ENCODE results near the gene TPM1. TPM values are rescaled to one million over a fixed set of nuclear protein-coding genes. Genes with fewer than 3 reads are reported as not detected.
"Not testable (repeated sequence)": the region's sequence is repeated elsewhere in the genome, so short reads cannot be mapped to it uniquely, and the experiment has no call there.

TPM1 gene
- total RNA-seq, 1 donor from 2014 or later = 11.1 TPM

GRCh38 chr15:63090887-63091286 lies 48.3 kb downstream of the TPM1 start:
- Mint-ChIP-seq H3K36me3 (ENCODE audit: low read depth) (no peaks in the 10 kb centered on the region), H3K4me1 (ENCODE audit: low read depth) (peaks cover 3% of the 10 kb centered on the region), H3K9me3 (no peaks in the 10 kb centered on the region), H3K4me3 (ENCODE audit: low read depth) (no peak overlapping the region), H3K27ac (no peak overlapping the region), H3K27me3 (ENCODE audit: low read depth) (peaks cover 6% of the 10 kb centered on the region)
- intact Hi-C loops (cut with micrococcal nuclease) = loop anchor here (5.0 kb wide), 1 partner anchor 309 kb away; no protein-coding TSS in a partner anchor
- no peak for DNase-seq (ENCODE audit: low spot score)

- H3K4me1 Mint-ChIP-seq (ENCODE audit: low read depth) = peaks cover 3% of the 10 kb centered on the region
- H3K27me3 Mint-ChIP-seq (ENCODE audit: low read depth) = peaks cover 6% of the 10 kb centered on the region
- DNase-seq (ENCODE audit: low spot score) = no peak
- H3K36me3 Mint-ChIP-seq (ENCODE audit: low read depth) = no peaks in the 10 kb centered on the region
- no peaks in the 10 kb centered on the region for H3K9me3 Mint-ChIP-seq
- H3K4me3 Mint-ChIP-seq (ENCODE audit: low read depth) = no peak overlapping the region
- intact Hi-C loops (cut with micrococcal nuclease) = loop anchor here (5.0 kb wide), 1 partner anchor 310 kb away; no protein-coding TSS in a partner anchor
- H3K27ac Mint-ChIP-seq = no peak overlapping the region
Measured at GRCh38 chr15:63091679-63092446, 49.3 kb downstream of the TPM1 start.

GRCh38 chr15:63093486-63094205 lies 51.1 kb downstream of the TPM1 start:
- H3K9me3 Mint-ChIP-seq = no peaks in the 10 kb centered on the region
- H3K36me3 Mint-ChIP-seq (ENCODE audit: low read depth) = no peaks in the 10 kb centered on the region
- H3K27me3 Mint-ChIP-seq (ENCODE audit: low read depth) = peaks cover 6% of the 10 kb centered on the region
- intact Hi-C loops (cut with micrococcal nuclease) = loop anchor here (1.0 to 5.0 kb wide), 3 partner anchors 46 to 311 kb away; no protein-coding TSS in a partner anchor
- H3K4me3 Mint-ChIP-seq (ENCODE audit: low read depth) = no peak overlapping the region
- peaks cover 7% of the 10 kb centered on the region for H3K4me1 Mint-ChIP-seq (ENCODE audit: low read depth)
- DNase-seq (ENCODE audit: low spot score) = peak; percentile 54
- H3K27ac Mint-ChIP-seq = no peak overlapping the region

- peaks cover 6% of the 10 kb centered on the region for H3K27me3 Mint-ChIP-seq (ENCODE audit: low read depth)
- no peaks in the 10 kb centered on the region for H3K36me3 Mint-ChIP-seq (ENCODE audit: low read depth)
- no peak overlapping the region for H3K27ac Mint-ChIP-seq
- no peak for DNase-seq (ENCODE audit: low spot score)
- peaks cover 7% of the 10 kb centered on the region for H3K4me1 Mint-ChIP-seq (ENCODE audit: low read depth)
- no peak overlapping the region for H3K4me3 Mint-ChIP-seq (ENCODE audit: low read depth)
- no peaks in the 10 kb centered on the region for H3K9me3 Mint-ChIP-seq
- intact Hi-C loops (cut with micrococcal nuclease) = loop anchor here (5.0 kb wide), 1 partner anchor 312 kb away; no protein-coding TSS in a partner anchor
Measured at GRCh38 chr15:63094495-63094931, 52.0 kb downstream of the TPM1 start.

- Mint-ChIP-seq H3K9me3 (no peaks in the 10 kb centered on the region), H3K27ac (no peak overlapping the region), H3K27me3 (ENCODE audit: low read depth) (peaks cover 6% of the 10 kb centered on the region), H3K4me1 (ENCODE audit: low read depth) (peaks cover 7% of the 10 kb centered on the region), H3K36me3 (ENCODE audit: low read depth) (no peaks in the 10 kb centered on the region), H3K4me3 (ENCODE audit: low read depth) (no peak overlapping the region)
- DNase-seq (ENCODE audit: low spot score) = no peak
- intact Hi-C loops (cut with micrococcal nuclease) = no loop called here
Measured at GRCh38 chr15:63096178-63096577, 53.6 kb downstream of the TPM1 start.

- H3K36me3 Mint-ChIP-seq (ENCODE audit: low read depth); H3K4me1 Mint-ChIP-seq (ENCODE audit: low read depth); H3K9me3 Mint-ChIP-seq; intact Hi-C loops (cut with micrococcal nuclease); H3K27me3 Mint-ChIP-seq (ENCODE audit: low read depth); H3K4me3 Mint-ChIP-seq (ENCODE audit: low read depth); DNase-seq (ENCODE audit: low spot score); H3K27ac Mint-ChIP-seq: not testable (repeated sequence)
Measured at GRCh38 chr15:63098901-63099300, 56.4 kb downstream of the TPM1 start.

- intact Hi-C loops (cut with micrococcal nuclease); H3K27ac Mint-ChIP-seq; DNase-seq (ENCODE audit: low spot score); H3K4me1 Mint-ChIP-seq (ENCODE audit: low read depth); H3K9me3 Mint-ChIP-seq; H3K4me3 Mint-ChIP-seq (ENCODE audit: low read depth); H3K36me3 Mint-ChIP-seq (ENCODE audit: low read depth); H3K27me3 Mint-ChIP-seq (ENCODE audit: low read depth): not testable (repeated sequence)
Measured at GRCh38 chr15:63099581-63099980, 57.0 kb downstream of the TPM1 start.

GRCh38 chr15:63103416-63103815 lies 60.9 kb downstream of the TPM1 start:
- H3K27me3 Mint-ChIP-seq (ENCODE audit: low read depth) = peaks cover 2% of the 10 kb centered on the region
- no peak overlapping the region for H3K27ac Mint-ChIP-seq
- H3K4me3 Mint-ChIP-seq (ENCODE audit: low read depth) = no peak overlapping the region
- DNase-seq (ENCODE audit: low spot score) = no peak
- no peaks in the 10 kb centered on the region for H3K4me1 Mint-ChIP-seq (ENCODE audit: low read depth)
- no peaks in the 10 kb centered on the region for H3K36me3 Mint-ChIP-seq (ENCODE audit: low read depth)
- H3K9me3 Mint-ChIP-seq = no peaks in the 10 kb centered on the region
- intact Hi-C loops (cut with micrococcal nuclease) = no loop called here

- H3K27me3 Mint-ChIP-seq (ENCODE audit: low read depth) = peaks cover 10% of the 10 kb centered on the region
- H3K4me3 Mint-ChIP-seq (ENCODE audit: low read depth) = no peak overlapping the region
- no peaks in the 10 kb centered on the region for H3K9me3 Mint-ChIP-seq
- H3K4me1 Mint-ChIP-seq (ENCODE audit: low read depth) = no peaks in the 10 kb centered on the region
- H3K27ac Mint-ChIP-seq = no peak overlapping the region
- intact Hi-C loops (cut with micrococcal nuclease) = no loop called here
- no peak for DNase-seq (ENCODE audit: low spot score)
- H3K36me3 Mint-ChIP-seq (ENCODE audit: low read depth) = no peaks in the 10 kb centered on the region
Measured at GRCh38 chr15:63104727-63105126, 62.2 kb downstream of the TPM1 start.

GRCh38 chr15:63105354-63105753 lies 62.8 kb downstream of the TPM1 start:
- H3K4me3 Mint-ChIP-seq (ENCODE audit: low read depth); DNase-seq (ENCODE audit: low spot score); H3K9me3 Mint-ChIP-seq; H3K36me3 Mint-ChIP-seq (ENCODE audit: low read depth); H3K27me3 Mint-ChIP-seq (ENCODE audit: low read depth); intact Hi-C loops (cut with micrococcal nuclease); H3K4me1 Mint-ChIP-seq (ENCODE audit: low read depth); H3K27ac Mint-ChIP-seq: not testable (repeated sequence)

GRCh38 chr15:63107895-63108546 lies 65.5 kb downstream of the TPM1 start:
- H3K9me3 Mint-ChIP-seq = no peaks in the 10 kb centered on the region
- peaks cover 10% of the 10 kb centered on the region for H3K27me3 Mint-ChIP-seq (ENCODE audit: low read depth)
- no peak for DNase-seq (ENCODE audit: low spot score)
- no peaks in the 10 kb centered on the region for H3K4me1 Mint-ChIP-seq (ENCODE audit: low read depth)
- no peaks in the 10 kb centered on the region for H3K36me3 Mint-ChIP-seq (ENCODE audit: low read depth)
- no peak overlapping the region for H3K4me3 Mint-ChIP-seq (ENCODE audit: low read depth)
- no peak overlapping the region for H3K27ac Mint-ChIP-seq
- intact Hi-C loops (cut with micrococcal nuclease) = no loop called here

- intact Hi-C loops (cut with micrococcal nuclease) = no loop called here
- H3K27ac Mint-ChIP-seq = no peak overlapping the region
- H3K27me3 Mint-ChIP-seq (ENCODE audit: low read depth) = peaks cover 7% of the 10 kb centered on the region
Measured at GRCh38 chr15:63109498-63109897, 67.0 kb downstream of the TPM1 start.

GRCh38 chr15:63109920-63110319 lies 67.4 kb downstream of the TPM1 start:
- Mint-ChIP-seq H3K27ac (no peak overlapping the region), H3K9me3 (no peaks in the 10 kb centered on the region), H3K4me3 (ENCODE audit: low read depth) (no peak overlapping the region), H3K36me3 (ENCODE audit: low read depth) (no peaks in the 10 kb centered on the region), H3K4me1 (ENCODE audit: low read depth) (no peaks in the 10 kb centered on the region), H3K27me3 (ENCODE audit: low read depth) (peaks cover 7% of the 10 kb centered on the region)
- intact Hi-C loops (cut with micrococcal nuclease) = no loop called here
- no peak for DNase-seq (ENCODE audit: low spot score)

More at GRCh38 chr15:63109498-63109897, 67.0 kb downstream of the TPM1 start:
- H3K9me3 Mint-ChIP-seq = no peaks in the 10 kb centered on the region
- H3K4me1 Mint-ChIP-seq (ENCODE audit: low read depth) = no peaks in the 10 kb centered on the region
- no peak overlapping the region for H3K4me3 Mint-ChIP-seq (ENCODE audit: low read depth)
- no peaks in the 10 kb centered on the region for H3K36me3 Mint-ChIP-seq (ENCODE audit: low read depth)
- DNase-seq (ENCODE audit: low spot score) = no peak

Data from activated T-helper 2 cell treated with anti-CD3 and anti-CD28 coated beads, Interferon-gamma antibody, Interleukin-2, Interleukin-4, amounts not matched to agents 10 μg/mL and 5 μg/mL and 100 μg/mL, durations not matched to agents 14 hours and 24 hours and 36 hours (primary cell).